Measurements from ENCODE around the gene ZNF296. TPM values are rescaled to one million over a fixed set of nuclear protein-coding genes. Genes with fewer than 3 reads are reported as not detected.

ZNF296 gene
- total RNA-seq, 6 donors from 2014 or later: 1.5 to 7.3 (median 2.4) TPM

- Histone ChIP-seq H3K27me3 (no peaks in the 10 kb centered on the region), H3K4me3 (no peak overlapping the region), H3K4me1 (no peaks in the 10 kb centered on the region), H3K9me3 (no peaks in the 10 kb centered on the region), H3K36me3 (peaks cover 56 to 100% (median 96%) of the 10 kb centered on the region in 4 donors), H3K27ac (no peak overlapping the region)
- no peak for TF ChIP-seq POLR2A (IDR thresholded peaks at IDR 0.05)
- TF ChIP-seq, protein P1, sequence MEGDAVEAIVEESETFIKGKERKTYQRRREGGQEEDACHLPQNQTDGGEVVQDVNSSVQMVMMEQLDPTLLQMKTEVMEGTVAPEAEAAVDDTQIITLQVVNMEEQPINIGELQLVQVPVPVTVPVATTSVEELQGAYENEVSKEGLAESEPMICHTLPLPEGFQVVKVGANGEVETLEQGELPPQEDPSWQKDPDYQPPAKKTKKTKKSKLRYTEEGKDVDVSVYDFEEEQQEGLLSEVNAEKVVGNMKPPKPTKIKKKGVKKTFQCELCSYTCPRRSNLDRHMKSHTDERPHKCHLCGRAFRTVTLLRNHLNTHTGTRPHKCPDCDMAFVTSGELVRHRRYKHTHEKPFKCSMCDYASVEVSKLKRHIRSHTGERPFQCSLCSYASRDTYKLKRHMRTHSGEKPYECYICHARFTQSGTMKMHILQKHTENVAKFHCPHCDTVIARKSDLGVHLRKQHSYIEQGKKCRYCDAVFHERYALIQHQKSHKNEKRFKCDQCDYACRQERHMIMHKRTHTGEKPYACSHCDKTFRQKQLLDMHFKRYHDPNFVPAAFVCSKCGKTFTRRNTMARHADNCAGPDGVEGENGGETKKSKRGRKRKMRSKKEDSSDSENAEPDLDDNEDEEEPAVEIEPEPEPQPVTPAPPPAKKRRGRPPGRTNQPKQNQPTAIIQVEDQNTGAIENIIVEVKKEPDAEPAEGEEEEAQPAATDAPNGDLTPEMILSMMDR (IDR thresholded peaks at IDR 0.05): no peak
- no peak for TF ChIP-seq POLR2AphosphoS5 (IDR thresholded peaks at IDR 0.05)
- no peak for TF ChIP-seq EP300 (IDR thresholded peaks at IDR 0.05)
- 86 to 87% methylated on average over 6 to 9 of the region's 9 CpGs for WGBS, 2 donors
- DNase-seq (peak in 1 of 2 donors; percentile 53), ATAC-seq (ENCODE audit: low FRiP score in 2 of 2) (peak in 1 of 2 donors; percentile 7)
Measured at GRCh38 chr19:45057444-45057843, 18.8 kb downstream of the ZNF296 start.

DNA sequence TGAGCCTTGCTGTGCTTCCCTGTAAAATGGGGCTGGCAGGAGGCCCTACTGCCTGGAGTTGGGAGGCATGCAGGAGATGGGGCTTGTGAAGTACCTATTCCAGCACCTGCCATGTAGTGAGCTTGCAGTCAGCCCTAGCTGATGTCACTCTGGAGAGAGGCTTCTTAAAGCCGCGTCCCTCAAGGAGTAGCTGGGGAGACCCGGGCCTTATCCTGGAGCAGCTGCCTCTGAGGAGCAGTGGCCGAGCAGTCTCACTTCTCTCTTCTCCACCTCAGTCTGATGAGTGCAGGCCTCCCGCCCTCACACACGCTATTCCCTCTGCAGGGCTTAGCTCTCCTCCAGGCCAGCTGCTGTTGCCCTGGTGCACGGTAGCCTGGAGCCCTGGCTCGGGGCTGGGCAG is 19.4 kb downstream of the ZNF296 start:
- no peaks in the 10 kb centered on the region for H3K27me3 ChIP-seq
- H3K4me3 ChIP-seq: no peak overlapping the region
- WGBS, 2 donors: 84 to 90% methylated on average over 6 to 8 of the region's 8 CpGs
- no peaks in the 10 kb centered on the region for H3K9me3 ChIP-seq
- H3K36me3 ChIP-seq: peaks cover 53 to 100% (median 95%) of the 10 kb centered on the region in 4 donors
- no peak for ATAC-seq (ENCODE audit: low FRiP score in 2 of 2)
- TF ChIP-seq POLR2AphosphoS5 (IDR thresholded peaks at IDR 0.05) (no peak), POLR2A (IDR thresholded peaks at IDR 0.05) (no peak), EP300 (IDR thresholded peaks at IDR 0.05) (no peak)
- TF ChIP-seq, protein P1 (IDR thresholded peaks at IDR 0.05): no peak
- peaks cover 0 to 1% (median 0%) of the 10 kb centered on the region in 4 donors for H3K4me1 ChIP-seq
- DNase-seq: no peak
- no peak overlapping the region for H3K27ac ChIP-seq

GRCh38 chr19:45051929-45052579 is 24.2 kb downstream of the ZNF296 start:
- DNase-seq: no peak

DNA sequence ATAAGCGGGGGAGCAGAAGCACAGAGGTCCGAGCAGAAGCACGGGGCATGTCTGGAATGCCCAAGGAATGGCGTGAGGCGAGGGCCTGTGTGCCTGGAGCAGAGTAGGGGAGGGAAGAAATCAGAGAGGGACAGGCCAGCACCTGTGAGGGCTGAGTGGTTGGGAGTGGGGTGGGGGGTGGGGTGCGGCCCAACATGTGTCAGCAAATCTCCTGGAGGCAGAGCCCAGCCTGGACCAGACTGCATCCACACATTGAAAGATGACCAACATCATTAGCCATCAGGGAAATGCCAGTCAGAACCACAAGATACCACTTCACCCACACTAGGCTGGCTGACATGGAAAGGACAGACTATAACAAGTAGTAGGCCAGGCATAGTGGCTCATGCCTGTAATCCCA is 26.2 kb downstream of the ZNF296 start:
- Histone ChIP-seq H3K27ac (no peak overlapping the region), H3K4me1 (peaks cover 13 to 31% (median 16%) of the 10 kb centered on the region in 4 donors)
- WGBS, 2 donors: 86 to 91% methylated on average over 6 of the region's 6 CpGs

More at GRCh38 chr19:45051929-45052579, 24.2 kb downstream of the ZNF296 start:
- ATAC-seq (ENCODE audit: low FRiP score in 2 of 2): peak in 1 of 2 donors; percentile 28
- H3K36me3 ChIP-seq: peaks cover 22 to 59% (median 50%) of the 10 kb centered on the region in 4 donors
- no peaks in the 10 kb centered on the region for H3K27me3 ChIP-seq
- no peak overlapping the region for H3K4me3 ChIP-seq
- TF ChIP-seq, protein P1 (IDR thresholded peaks at IDR 0.05): no peak
- TF ChIP-seq POLR2AphosphoS5 (IDR thresholded peaks at IDR 0.05) (no peak), EP300 (IDR thresholded peaks at IDR 0.05) (no peak), POLR2A (IDR thresholded peaks at IDR 0.05) (no peak)
- 71 to 72% methylated on average over 9 of the region's 9 CpGs for WGBS, 2 donors
- H3K27ac ChIP-seq: no peak overlapping the region
- peaks cover 0 to 11% (median 0%) of the 10 kb centered on the region in 4 donors for H3K4me1 ChIP-seq
- no peaks in the 10 kb centered on the region for H3K9me3 ChIP-seq

DNA sequence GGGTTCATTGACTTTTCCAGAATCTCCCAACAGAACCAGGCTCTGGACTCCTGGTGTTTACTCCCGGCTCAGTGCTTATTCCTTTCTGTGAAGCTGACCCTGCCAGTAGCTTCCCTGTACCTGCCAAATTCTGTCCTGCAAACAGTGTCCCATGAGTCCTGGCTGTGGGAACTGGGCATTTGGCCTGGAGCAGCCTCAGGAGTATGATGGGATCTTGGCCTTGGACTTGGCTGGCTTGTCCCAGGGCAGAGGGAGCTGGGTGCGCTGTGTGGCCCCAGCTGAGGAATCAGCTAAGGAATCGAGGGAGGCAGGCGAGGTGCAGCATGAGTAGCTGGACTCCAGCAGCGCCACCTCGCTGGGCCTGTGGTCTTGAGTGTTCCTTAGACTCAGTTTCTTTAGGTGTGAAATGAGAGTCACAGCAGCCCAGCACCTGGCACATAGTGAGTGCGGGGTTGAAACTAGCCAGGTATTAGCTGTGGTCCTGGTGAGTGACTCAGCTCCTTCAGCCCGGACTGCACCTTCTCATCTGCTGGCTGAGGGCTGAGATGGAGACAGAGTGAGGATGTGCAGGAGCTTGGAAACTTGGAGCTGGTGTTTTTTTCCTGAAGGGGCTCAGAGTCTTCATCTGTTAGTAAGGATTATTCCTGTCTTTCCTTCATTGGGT is 27.1 kb downstream of the ZNF296 start:
- Histone ChIP-seq H3K27ac (peak overlapping the region in 1 of 4 donors; percentile 29), H3K4me1 (peaks cover 13 to 34% (median 16%) of the 10 kb centered on the region in 4 donors), H3K4me3 (no peak overlapping the region), H3K9me3 (no peaks in the 10 kb centered on the region), H3K27me3 (no peaks in the 10 kb centered on the region), H3K36me3 (peaks cover 11 to 53% (median 39%) of the 10 kb centered on the region in 4 donors)
- DNase-seq (no peak), ATAC-seq (ENCODE audit: low FRiP score in 2 of 2) (no peak)
- TF ChIP-seq, protein P1 (IDR thresholded peaks at IDR 0.05): no peak
- no peak for TF ChIP-seq EP300 (IDR thresholded peaks at IDR 0.05)
- TF ChIP-seq POLR2AphosphoS5 (IDR thresholded peaks at IDR 0.05): no peak
- TF ChIP-seq POLR2A (IDR thresholded peaks at IDR 0.05): no peak
- 85 to 91% methylated on average over 4 to 8 of the region's 8 CpGs for WGBS, 2 donors

More for the DNA sequence above, 26.2 kb downstream of the ZNF296 start:
- ATAC-seq (ENCODE audit: low FRiP score in 2 of 2) (no peak), DNase-seq (no peak)
- H3K4me3 ChIP-seq: no peak overlapping the region
- TF ChIP-seq POLR2AphosphoS5 (IDR thresholded peaks at IDR 0.05) (no peak), POLR2A (IDR thresholded peaks at IDR 0.05) (no peak)
- H3K36me3 ChIP-seq: peaks cover 9 to 53% (median 40%) of the 10 kb centered on the region in 4 donors
- H3K9me3 ChIP-seq: no peaks in the 10 kb centered on the region
- H3K27me3 ChIP-seq: no peaks in the 10 kb centered on the region

Measured in upper lobe of left lung (tissue), 6 donors.